DMS 273 (cell line): Measurements from ENCODE around the gene RPL37A.
A peak's percentile ranks its signal among the peaks of the same experiment; 100 is the strongest.

Experiments
- DNase-seq: peaks from one replicate; lab custom pipeline; 2025; ENCODE audit not compliant: unreplicated experiment; lab: John Stamatoyannopoulos, UW

The RPL37A gene

DNA sequence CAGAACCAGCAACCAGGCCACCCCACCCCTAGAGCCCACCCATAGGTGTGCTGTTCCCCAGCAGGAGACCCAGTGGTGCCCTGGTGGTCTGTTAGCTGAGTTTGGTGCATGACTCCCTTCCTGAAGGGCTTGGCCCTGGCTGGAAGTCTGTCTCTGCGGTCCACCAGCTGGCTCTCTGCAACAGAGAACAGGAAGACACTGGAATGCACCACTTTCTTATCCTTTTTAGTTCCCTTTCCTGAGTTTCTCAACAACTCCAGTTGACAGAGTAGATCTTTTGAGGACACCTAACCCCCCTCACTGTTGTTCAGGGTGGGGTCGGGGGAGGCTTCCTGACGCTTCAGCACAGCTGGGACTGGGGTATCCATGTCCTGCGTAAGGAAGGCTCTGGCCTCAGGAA is 11.9 kb upstream of the RPL37A start:
- DNase-seq: no peak

DNA sequence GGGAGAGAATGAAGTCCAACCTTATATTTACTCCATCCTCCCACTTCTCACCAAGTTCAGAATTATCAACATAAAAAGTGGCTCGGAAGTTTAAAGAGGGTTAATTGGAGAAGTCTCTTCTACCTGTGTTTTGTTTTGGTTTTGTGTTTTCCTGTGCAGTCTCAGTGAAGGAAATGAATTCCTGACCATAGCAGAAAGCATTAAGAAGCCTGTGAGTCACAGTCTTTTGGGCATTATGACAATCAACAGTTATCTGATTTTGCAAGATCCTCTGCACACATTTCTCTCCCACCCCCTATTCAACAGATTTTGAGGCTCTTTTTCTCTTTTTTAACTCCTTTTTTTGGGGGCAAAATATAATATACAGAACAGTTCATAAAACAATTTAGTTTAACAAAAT is 8.6 kb upstream of the RPL37A start:
- DNase-seq: no peak

DNA sequence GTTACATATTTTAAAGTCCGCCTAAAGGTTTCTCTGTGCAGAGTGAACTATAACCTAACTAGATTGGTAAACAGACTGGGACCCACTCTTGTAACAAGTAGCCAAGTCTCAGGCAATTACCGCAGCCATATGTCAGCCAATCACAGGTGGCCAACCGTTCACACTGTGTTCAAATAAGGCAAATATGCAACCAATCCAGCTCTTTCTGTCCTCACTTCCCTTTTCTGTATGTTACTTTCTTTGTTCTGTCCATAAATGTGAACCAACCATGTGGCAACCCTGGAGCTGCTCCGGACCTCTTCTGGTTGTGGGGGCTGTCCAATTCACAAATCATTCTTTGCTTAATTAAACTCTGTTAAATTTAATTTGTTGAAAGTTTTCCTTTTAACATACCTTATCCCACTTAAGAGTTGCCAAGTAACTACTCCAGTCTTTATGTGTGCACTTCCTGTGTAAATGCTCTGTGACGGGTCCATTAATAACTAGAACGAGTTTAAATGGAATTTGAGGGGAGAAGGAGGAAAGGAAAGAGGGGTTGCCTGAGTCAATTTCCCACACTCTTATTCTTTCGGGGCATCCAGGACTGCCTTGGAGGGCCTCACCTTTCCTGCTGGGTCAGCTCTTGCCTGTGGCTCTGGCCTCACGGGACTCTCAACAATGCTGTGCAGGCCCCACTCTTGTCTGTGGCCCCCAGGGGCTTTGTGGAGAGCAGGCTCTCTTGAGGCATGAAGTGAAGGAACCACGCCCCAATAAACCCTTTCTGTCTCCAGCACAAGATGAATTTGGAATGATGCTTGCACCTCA is 6.6 kb upstream of the RPL37A start:
- peak; percentile 22 for DNase-seq

DNA sequence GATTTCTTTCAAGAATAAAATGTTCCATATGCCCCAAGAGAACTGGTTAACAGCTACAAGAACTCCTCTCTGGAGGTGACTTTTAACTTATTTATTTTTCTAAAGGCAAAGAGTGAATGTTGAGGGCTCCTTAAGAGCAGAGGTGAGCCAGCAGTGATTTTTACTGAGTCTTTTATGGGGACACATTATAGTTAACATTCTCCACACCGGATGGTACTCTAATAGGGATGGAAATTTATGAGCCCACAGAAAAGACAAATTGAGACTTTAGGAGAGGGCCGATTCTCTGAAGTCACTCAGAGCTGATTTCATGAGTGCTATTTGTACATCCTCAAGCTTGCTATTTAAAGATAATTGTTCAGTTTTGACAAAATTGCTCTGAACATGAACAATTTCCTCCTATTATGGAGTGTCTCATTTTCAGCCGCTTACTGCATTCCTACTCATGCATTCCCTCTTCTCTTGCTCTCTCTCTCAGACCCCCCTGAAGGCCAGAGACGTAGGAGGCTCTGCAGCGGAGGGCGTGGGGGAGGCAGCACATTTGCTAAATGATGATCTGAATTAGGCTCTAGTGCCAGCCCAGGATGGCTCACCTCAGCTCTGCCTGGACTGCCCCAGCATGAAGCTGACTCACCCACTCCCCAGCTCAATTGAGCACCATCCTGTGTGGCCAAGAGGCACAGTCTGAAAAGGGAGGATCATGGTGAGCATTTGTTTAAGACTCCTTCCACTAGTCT is 5.9 kb upstream of the RPL37A start:
- no peak for DNase-seq

DNA sequence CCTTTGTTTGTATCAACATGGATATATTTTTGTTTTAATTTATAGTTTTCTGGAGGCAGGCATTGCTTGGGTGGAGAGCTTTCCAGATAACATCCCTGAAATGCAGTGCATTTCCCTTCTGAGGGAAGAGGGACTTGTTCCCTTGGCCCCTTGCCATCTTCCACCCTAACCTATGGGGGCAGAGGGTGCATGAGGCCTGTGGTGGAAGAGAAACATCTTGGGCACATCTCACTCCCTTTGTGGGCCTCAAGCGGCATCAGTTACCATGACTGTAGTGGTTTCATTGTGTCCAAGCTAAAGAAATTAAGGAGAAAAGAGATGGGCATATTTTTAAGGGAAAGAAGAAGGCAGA is 5.3 kb upstream of the RPL37A start:
- no peak for DNase-seq

DNA sequence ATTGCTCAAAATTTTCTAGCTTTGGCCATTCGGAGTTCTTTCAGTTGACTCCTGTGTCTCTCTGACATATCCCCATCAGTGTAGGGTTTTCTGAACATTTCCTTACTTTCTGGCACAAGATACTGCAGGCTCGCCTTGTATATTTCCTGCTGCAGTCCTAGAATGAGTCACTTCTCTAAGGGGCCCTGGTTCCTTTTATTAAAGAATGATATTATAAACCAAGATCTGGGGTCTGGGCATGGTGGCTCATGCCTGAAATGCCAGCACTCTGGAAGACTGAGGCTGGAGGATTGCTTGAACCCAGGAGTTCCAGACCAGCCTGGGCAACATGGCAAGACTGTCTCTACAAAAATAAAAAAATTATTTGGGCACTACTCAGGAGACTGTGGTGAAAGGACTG is 3.0 kb upstream of the RPL37A start:
- no peak for DNase-seq

DNA sequence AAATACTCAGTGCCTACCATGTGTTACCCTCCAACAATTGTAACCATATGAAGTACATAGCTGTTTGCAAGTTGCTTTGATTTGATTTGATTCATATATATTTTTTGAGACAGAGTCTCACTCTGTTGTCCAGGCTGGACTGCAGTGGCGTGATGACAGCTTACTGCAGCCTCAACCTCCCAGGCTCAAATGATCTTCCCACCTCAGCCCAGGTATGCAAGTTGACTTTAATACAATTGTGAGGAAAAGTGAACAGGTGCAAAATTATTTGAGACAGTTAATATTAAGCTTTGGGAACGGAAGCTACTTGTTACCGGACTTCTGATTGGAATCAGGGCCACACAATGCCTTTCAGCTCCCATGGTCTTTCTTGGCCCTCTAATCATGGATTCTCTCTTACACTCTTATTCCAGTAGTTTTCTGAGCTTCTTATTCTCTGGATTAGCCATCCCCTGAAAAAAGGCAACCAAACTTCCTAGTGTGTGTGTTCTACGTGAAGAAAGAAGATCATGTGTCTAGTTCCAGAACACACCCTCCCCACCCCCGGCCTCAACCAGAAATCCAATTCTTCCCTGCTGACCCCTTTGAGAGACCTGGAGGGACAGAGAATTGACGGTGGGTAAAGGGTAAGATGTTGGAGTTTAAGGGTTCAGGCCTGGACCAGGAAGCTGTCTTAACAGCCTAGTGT is 1.1 kb upstream of the RPL37A start:
- DNase-seq: no peak

DNA sequence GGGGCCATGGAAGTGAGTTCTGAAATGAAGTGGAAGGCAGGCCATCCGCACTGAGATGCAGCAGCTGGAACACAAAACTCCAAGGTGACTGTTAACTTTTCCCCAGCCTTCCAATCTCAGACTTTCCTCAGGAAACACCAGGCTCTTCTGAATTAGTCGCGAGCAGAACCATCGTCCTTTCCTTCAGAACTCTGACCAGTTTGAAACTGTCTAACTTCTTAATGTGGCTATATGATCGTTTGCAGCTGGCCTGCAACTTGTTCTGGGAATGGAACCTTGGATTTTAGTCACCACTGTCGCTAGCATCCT is 620 bp upstream of the RPL37A start:
- DNase-seq: peak; percentile 34

DNA sequence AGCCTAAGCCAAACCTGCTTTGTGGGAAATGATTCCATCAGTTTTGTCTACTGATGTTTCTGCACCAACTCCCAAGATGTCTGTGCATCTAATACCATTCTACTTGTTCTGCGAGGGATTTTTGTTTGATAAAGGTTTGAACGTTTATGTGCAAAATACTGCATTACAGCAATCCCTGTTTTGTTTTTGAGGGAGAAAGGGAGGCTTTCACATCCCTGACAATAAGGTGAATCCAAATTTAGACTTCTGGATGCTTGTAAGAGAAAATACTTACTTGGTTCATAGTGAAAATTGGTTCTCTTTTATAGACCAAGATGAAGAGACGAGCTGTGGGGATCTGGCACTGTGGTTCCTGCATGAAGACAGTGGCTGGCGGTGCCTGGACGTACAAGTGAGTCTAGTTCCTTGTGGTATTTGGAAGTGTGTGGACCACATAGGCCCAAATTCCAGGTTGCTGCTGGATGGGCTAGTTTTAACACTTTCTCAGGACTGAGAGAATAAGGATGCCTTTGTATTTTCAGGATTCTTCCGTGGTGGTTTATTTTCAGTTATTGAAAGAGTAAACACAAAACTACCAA is 1.1 kb downstream of the RPL37A start:
- DNase-seq: peak; percentile 20

DNA sequence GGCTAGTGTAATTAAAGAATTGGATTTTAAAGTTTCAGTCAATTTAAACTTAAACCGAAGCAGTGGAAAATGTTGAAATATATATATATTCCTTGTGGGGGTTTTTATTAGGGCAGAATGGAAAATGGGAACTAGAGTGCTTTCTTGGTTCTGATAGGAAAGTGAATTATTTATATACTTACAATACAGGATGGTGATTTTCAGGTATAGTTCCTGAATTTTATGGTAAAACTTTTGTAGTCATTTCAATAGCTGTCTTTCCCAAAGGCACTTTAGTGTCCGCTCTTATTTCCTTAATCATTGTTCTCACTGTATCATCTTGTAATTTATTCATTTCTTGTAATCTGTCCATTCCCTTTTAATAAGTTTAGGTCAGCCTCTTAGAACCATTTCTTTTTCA is 1.9 kb downstream of the RPL37A start:
- DNase-seq: no peak

DNA sequence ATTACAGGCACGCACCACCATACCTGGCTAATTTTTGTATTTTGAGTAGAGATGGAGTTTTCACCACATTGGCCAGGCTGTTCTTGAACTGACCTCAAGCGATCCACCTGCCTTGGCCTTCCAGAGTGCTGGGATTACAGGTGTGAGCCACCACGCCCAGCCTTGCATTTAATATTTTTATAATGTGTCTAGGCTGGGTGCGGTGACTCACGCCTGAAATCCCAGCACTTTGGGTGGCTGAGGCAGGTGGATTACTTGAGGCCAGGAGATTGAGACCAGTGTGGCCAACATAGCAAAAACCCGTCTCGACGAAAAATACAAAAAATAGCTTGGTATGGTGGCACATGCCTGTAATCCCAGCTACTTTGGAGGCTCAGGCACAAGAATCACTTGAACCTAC is 3.2 kb downstream of the RPL37A start:
- DNase-seq: no peak

DNA sequence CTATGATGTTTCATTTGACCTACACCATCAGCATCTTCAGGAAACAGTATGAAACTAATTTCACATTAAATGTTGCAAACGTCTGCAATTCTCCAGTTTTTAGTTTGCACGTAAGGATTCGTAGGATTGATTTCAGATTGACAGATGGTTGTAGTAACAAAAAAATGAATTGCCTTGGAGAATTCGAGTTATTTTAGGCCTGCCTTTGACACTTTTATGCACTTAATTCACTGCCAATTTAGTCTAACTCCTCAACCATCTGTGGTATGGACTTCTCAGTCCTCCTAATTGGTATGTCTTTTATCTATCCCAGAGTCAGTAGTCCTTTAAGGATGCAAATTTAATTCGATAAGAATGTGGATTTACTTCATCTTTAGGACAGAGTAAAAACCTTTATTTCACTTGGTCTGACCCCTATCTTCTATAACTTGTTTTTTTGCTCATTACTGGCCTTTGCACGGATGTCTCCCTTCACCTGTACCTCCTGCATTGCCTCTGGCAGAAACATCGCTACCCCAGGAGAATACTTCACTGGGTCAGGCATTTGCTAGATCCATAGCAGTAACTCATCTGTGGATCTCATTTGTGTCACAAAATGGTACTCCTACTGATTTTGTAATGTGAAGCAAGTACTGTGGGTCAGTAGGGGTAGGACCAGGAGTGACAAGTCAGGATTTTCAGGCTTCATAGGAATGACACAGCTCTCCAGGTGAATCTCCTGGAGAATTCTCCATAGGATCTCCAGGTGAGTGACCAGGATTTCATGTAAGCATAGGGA is 3.9 kb downstream of the RPL37A start:
- DNase-seq: peak; percentile 26

DNA sequence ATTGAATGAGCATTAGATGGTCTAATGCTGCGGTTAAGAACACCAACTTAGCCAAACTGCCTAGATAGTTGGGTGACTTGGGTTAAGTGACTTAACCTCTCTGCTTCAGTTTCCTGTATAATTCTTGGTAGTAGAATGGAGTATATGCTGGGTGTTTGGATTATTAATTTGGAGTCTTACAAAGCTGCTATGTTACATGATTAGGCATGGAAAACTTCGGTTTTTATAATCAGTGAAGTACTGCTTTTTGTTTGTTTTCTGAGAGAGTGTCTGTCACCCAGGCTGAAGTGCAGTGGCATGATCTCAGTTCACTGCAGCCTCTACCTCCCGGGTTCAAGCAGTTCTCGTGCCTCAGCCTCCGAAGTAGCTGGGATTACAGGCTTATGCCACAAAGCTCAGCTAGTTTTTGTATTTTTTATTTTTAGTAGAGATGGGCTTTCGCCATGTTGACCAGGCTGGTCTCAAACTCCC is 4.5 kb downstream of the RPL37A start:
- DNase-seq: peak; percentile 36

DNA sequence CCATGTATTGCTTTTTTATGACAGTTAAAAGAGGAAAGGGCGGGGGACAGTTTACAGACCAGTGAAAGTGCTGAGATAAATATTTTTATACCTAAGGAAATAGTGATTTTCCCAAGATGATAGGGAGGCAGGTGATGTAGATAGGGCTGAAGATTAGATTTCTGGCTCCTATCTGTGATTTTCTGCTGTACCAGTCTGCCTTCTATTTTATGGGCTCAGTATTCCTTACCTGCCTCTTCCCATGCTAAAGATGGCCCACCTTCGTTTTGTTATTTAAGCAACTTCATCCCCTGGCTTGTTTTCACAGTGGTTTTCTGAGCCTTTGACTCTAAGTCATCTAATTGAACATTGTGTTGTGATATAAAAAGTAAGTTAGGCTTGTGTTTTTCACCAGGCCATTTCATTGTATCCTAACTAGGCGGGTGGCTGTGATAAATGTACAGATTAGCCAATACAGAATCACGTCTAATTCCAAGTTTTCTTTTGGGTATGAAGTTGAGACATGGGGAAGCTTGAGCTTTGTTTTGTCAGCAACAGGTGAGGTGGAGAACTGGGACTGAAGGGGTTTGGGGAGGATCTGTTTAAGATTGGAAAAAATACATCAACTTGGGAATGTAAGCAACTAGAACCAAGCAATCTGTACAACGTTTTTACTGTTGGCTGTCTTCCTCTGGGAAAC is 5.2 kb downstream of the RPL37A start:
- peak; percentile 54 for DNase-seq

DNA sequence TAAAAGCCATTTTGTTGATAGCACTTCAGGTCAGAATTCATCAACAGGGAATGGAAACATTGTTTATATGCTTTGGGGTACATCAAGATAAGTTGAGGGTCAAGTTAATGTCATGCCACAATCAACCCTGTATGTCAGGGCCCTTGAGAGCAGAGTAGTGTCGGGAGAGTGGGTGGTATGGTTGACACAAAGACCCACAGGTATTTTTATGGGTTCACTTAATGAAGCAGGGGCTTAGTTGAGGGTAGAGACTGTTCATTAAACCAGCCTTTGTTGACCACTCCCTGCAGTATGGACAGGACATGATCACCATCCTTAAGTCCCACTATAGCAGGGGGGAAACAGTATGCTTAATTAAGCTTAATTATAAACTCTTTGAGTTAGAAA is 5.7 kb downstream of the RPL37A start:
- peak; percentile 54 for DNase-seq

DNA sequence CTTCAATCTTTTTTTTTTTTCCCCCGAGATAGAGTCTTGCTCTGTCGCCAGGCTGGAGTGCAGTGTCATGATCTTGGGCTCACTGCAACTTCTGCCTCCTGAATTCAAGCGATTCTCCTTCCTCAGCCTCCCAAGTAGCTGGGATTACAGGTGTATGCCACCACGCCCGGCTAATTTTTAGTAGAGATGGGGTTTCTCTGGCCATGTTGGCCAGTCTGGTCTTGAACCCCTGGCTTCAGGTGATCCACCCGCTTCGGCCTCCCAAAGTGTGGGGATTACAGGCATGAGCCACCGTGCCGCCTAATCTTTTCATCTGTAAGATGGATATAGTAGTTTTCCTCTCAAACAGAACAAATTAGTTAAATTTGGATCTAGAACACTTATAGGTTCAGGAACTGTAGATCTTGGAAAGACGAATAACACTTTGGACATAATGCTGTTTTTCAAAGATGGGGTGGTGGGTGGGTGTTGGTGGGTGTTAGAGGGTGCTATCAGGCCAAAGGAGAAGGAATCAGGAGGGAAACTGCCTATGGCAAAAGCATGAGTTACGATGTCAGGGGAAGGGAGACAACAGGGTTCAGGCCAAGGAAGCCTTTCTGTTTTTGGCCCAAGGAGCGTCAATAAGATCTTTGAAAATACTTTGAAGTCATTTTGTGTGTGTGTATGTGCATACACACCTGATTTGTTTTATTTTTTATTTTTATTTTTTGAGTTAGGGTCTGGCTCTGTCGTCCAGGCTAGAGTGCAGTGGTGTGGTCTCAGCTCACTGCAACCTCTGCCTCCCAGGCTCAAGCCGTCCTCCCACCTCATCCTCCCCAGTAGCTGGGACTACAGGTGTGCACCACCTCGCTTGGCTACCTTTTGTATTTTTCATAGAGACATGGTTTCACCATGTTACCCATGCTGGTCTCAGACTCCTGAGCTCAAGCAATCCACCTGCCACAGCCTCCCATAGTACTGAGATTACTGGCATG is 6.8 kb downstream of the RPL37A start:
- DNase-seq: peak; percentile 45

DNA sequence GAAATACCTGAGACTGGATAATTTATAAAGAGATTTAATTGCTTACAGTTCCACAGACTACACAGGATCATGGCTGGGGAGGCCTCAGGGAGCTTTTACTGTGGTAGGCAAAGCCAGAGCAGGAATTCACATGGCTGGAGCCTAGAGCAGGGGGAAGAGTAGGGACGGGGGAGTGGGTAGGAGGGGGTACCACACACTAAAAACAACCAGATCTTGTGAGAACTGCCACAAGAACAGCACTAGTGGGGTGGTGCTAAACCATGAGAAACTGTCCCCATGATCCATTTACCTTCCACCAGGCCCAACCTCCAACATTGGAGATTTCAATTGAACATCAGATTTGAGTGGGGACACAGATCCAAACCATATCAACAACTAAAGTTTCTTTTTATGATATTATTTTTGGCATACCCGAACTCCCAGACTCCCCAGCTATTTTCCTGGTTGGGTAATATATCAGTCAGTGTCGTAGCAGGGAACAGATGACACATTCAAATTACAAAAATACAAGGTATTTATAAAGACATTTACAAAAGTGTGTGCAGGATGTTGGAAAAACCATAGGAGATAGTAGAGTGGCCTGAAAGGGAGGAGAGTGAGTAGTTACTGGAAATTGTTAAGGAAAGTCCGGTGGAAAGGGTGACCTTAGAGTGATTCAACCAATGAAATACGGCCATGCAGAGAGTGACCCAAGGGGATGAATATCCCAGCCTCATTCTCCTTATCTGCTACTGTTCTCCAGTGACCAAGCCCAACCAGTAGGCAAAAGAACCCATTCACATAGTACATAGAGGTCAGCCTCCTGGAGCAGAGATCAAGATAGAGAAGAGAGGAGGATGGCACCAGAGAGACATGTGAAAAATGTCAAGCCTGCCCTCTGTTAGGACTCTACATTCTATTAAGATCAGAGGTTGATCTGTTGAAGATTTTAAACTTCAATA is 8.8 kb downstream of the RPL37A start:
- peak; percentile 51 for DNase-seq

DNA sequence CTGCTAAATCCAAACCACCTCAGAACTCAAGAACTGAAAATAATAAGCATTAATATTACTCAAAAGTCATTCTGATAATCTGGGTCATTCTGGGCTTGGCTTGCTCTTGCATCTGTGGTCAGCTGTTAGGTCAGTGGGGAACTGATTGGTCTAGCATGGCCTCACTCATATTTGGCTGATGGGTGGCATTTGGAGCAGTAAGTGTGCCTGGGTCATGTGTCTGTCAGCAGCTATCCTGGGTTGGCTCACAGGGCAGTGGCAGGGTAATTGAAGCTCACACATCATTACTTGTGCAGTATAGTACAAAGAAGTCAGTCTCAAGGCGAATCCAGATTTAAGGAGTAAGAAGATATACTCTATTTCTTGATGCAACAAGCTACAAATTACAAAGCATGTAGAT is 9.6 kb downstream of the RPL37A start:
- DNase-seq: peak; percentile 41
